ENCODE results near the gene SERINC5.
"Not testable (repeated sequence)": the region's sequence is repeated elsewhere in the genome, so short reads cannot be mapped to it uniquely, and the experiment has no call there.

Gene SERINC5

GRCh38 chr5:80206282-80206681 lies 49.6 kb downstream of the SERINC5 start:
- no peak for TF ChIP-seq CTCF (IDR thresholded peaks at IDR 0.05)
- no peaks in the 10 kb centered on the region for H3K4me1 ChIP-seq (ENCODE audit: control insufficient read depth in 1 of 2, insufficient read depth in 1 of 2, low read depth in 1 of 2, low read length in 1 of 2)
- H3K27ac ChIP-seq, result no peak overlapping the region
- H3K4me3 ChIP-seq (ENCODE audit: low read depth in 1 of 2, low read length in 1 of 2), result no peak overlapping the region
- peaks cover 15% of the 10 kb centered on the region for H3K36me3 ChIP-seq
- no peaks in the 10 kb centered on the region for H3K27me3 ChIP-seq
- H3K9me3 ChIP-seq, result no peaks in the 10 kb centered on the region

GRCh38 chr5:80205846-80206245 lies 50.0 kb downstream of the SERINC5 start:
- Histone ChIP-seq H3K36me3 (peaks cover 15% of the 10 kb centered on the region), H3K27me3 (no peaks in the 10 kb centered on the region), H3K27ac (no peak overlapping the region), H3K9me3 (no peaks in the 10 kb centered on the region), H3K4me1 (ENCODE audit: control insufficient read depth in 1 of 2, insufficient read depth in 1 of 2, low read depth in 1 of 2, low read length in 1 of 2) (no peaks in the 10 kb centered on the region), H3K4me3 (ENCODE audit: low read depth in 1 of 2, low read length in 1 of 2) (no peak overlapping the region)
- no peak for TF ChIP-seq CTCF (IDR thresholded peaks at IDR 0.05)

- no peak for TF ChIP-seq CTCF (IDR thresholded peaks at IDR 0.05)
- Histone ChIP-seq H3K36me3 (peaks cover 15% of the 10 kb centered on the region), H3K4me3 (ENCODE audit: low read depth in 1 of 2, low read length in 1 of 2) (no peak overlapping the region), H3K27me3 (no peaks in the 10 kb centered on the region), H3K9me3 (no peaks in the 10 kb centered on the region), H3K4me1 (ENCODE audit: control insufficient read depth in 1 of 2, insufficient read depth in 1 of 2, low read depth in 1 of 2, low read length in 1 of 2) (no peaks in the 10 kb centered on the region), H3K27ac (peak overlapping the region; percentile 19)
These were observed 50.8 kb downstream of the SERINC5 start for GRCh38 chr5:80204808-80205614.

- H3K4me1 ChIP-seq (ENCODE audit: control insufficient read depth in 1 of 2, insufficient read depth in 1 of 2, low read depth in 1 of 2, low read length in 1 of 2); H3K27me3 ChIP-seq; H3K27ac ChIP-seq; H3K4me3 ChIP-seq (ENCODE audit: low read depth in 1 of 2, low read length in 1 of 2); H3K9me3 ChIP-seq: not testable (repeated sequence)
- peaks cover 15% of the 10 kb centered on the region for H3K36me3 ChIP-seq
These were observed 54.1 kb downstream of the SERINC5 start for GRCh38 chr5:80201763-80202162.

- peaks cover 15% of the 10 kb centered on the region for H3K36me3 ChIP-seq
- no peaks in the 10 kb centered on the region for H3K9me3 ChIP-seq
- no peaks in the 10 kb centered on the region for H3K27me3 ChIP-seq
- no peaks in the 10 kb centered on the region for H3K4me1 ChIP-seq (ENCODE audit: control insufficient read depth in 1 of 2, insufficient read depth in 1 of 2, low read depth in 1 of 2, low read length in 1 of 2)
- no peak for TF ChIP-seq CTCF (IDR thresholded peaks at IDR 0.05)
- H3K27ac ChIP-seq, result no peak overlapping the region
- H3K4me3 ChIP-seq (ENCODE audit: low read depth in 1 of 2, low read length in 1 of 2), result no peak overlapping the region
These were observed 56.9 kb downstream of the SERINC5 start for GRCh38 chr5:80198920-80199319.

GRCh38 chr5:80198399-80198798 lies 57.4 kb downstream of the SERINC5 start:
- Histone ChIP-seq H3K27ac (no peak overlapping the region), H3K9me3 (no peaks in the 10 kb centered on the region), H3K27me3 (no peaks in the 10 kb centered on the region), H3K36me3 (peaks cover 15% of the 10 kb centered on the region), H3K4me1 (ENCODE audit: control insufficient read depth in 1 of 2, insufficient read depth in 1 of 2, low read depth in 1 of 2, low read length in 1 of 2) (peaks cover 0 to 2% of the 10 kb centered on the region in 2 experiments), H3K4me3 (ENCODE audit: low read depth in 1 of 2, low read length in 1 of 2) (no peak overlapping the region)
- no peak for TF ChIP-seq CTCF (IDR thresholded peaks at IDR 0.05)
